Measurements from ENCODE around the gene FOXF1.

Gene FOXF1

GRCh38 chr16:86562356-86562755 is 52.0 kb downstream of the FOXF1 start:
- no peak for DNase-seq

GRCh38 chr16:86563469-86564345 is 53.4 kb downstream of the FOXF1 start:
- peak; percentile 52 for DNase-seq

All from NK-92 treated with Interleukin-12 subunit alpha and Interleukin-12 subunit beta, amount 100 ng/mL, for 24 hours (cell line).